Stimulated activated CD4-positive, alpha-beta T cell treated with anti-CD3 and anti-CD28 coated beads, Interleukin-15, amount 100 ng/mL, for 24 hours (primary cell): Measurements from ENCODE around the gene ATP10A.

Experiments used
- DNase-seq: peaks from one replicate; pipeline ENCODE4 v3.0.0-alpha.2; 2020

ATP10A gene

GRCh38 chr15:25631971-25632370 is 231.2 kb downstream of the ATP10A start:
- no peak for DNase-seq
